SK-N-SH (cell line): Measurements from ENCODE around the gene PHTF1. TPM values are rescaled to one million over a fixed set of nuclear protein-coding genes. Genes with fewer than 3 reads are reported as not detected.

Experiments used
- CTCF ChIA-PET: fragments of 300-600, 350-600 bp; formaldehyde crosslinking; extraction: SDS; loops from one replicate; lab custom pipeline; 2021; lab: Yijun Ruan, JAX
- POLR2A ChIA-PET: fragments of 350-600 bp; sonication (Branson Sonifier 250); formaldehyde crosslinking; extraction: SDS; loops from one replicate; lab custom pipeline; 2020; ENCODE audit warnings: antibody characterized with exemption, inconsistent platforms; lab: Yijun Ruan, JAX
- DNase-seq: peaks from one replicate; pipeline ENCODE4 v3.0.0; 2012
- H2AFZ ChIP-seq: fragments of 200-600 bp; sonication (generic); 2 replicates; pipeline ENCODE4 v1.8.1; 2016; ENCODE audit warnings: antibody characterized with exemption, mild to moderate bottlenecking, low read depth
- H3F3A ChIP-seq: fragments of 200-600 bp; sonication (generic); replicated peaks from 2 replicates; pipeline ENCODE3; 2016; ENCODE audit warnings: antibody characterized with exemption, mild to moderate bottlenecking; ENCODE audit not compliant: insufficient read depth
- H3K27ac ChIP-seq, 2 experiments: fragments of 200-500 bp in 1 of 2; fragments of 200-600 bp in 1 of 2; sonication (Bioruptor generic) in 1 of 2; sonication (generic), shearing (Covaris generic) in 1 of 2; 2 replicates each; pipeline versions ENCODE4 v1.5.1 to v1.6.1; 2014 to 2016; ENCODE audit warnings: low read depth in 2 of 2, inconsistent platforms in 1 of 2, low read length in 1 of 2, mild to moderate bottlenecking in 1 of 2, mixed read lengths in 1 of 2
- H3K27me3 ChIP-seq: fragments of 200-600 bp; sonication (generic), shearing (Covaris generic); 2 replicates; pipeline ENCODE4 v1.6.1; 2016; ENCODE audit warnings: mixed run types; ENCODE audit not compliant: insufficient read depth
- H3K36me3 ChIP-seq, 2 experiments: fragments of 200-500 bp in 1 of 2; fragments of 200-600 bp in 1 of 2; sonication (Bioruptor generic) in 1 of 2; sonication (generic) in 1 of 2; replicated peaks in 1 of 2; 2 replicates each; pipeline versions ENCODE3 to v1.5.1; 2014 to 2016; ENCODE audit warnings: low read length in 1 of 2, mild to moderate bottlenecking in 1 of 2; ENCODE audit not compliant: insufficient read depth in 2 of 2, control insufficient read depth in 1 of 2
- H3K4me1 ChIP-seq, 2 experiments: fragments of 200-500 bp in 1 of 2; fragments of 200-600 bp in 1 of 2; sonication (Bioruptor generic) in 1 of 2; sonication (generic), shearing (Covaris generic) in 1 of 2; 2 replicates each; pipeline versions ENCODE4 v1.5.1 to v1.6.1; 2014 to 2016; ENCODE audit warnings: low read depth in 1 of 2, low read length in 1 of 2, mixed run types in 1 of 2; ENCODE audit not compliant: insufficient read depth in 2 of 2, control insufficient read depth in 1 of 2
- H3K4me2 ChIP-seq: fragments of 200-600 bp; sonication (generic), shearing (Covaris generic); 2 replicates; pipeline ENCODE4 v1.6.1; 2017; ENCODE audit warnings: mixed run types
- H3K4me3 ChIP-seq, 2 experiments: fragments of 200-500 bp in 1 of 2; fragments of 200-600 bp in 1 of 2; sonication (Bioruptor generic) in 1 of 2; sonication (generic), shearing (Covaris generic) in 1 of 2; 2 replicates each; pipeline versions ENCODE4 v1.5.1 to v1.8.1; 2014 to 2016; ENCODE audit warnings: low read depth in 2 of 2, inconsistent platforms in 1 of 2, low read length in 1 of 2, mild to moderate bottlenecking in 1 of 2, mixed read lengths in 1 of 2, moderate library complexity in 1 of 2
- H3K79me2 ChIP-seq: fragments of 200-600 bp; sonication (generic); 2 replicates; pipeline ENCODE4 v1.8.1; 2017; ENCODE audit warnings: mild to moderate bottlenecking; ENCODE audit not compliant: insufficient read depth
- H3K9ac ChIP-seq: fragments of 200-600 bp; sonication (generic); 2 replicates; pipeline ENCODE4 v1.6.1; 2017; ENCODE audit warnings: mixed run types
- H3K9me2 ChIP-seq: fragments of 200-600 bp; sonication (generic); 2 replicates; pipeline ENCODE4 v1.6.1; 2017; ENCODE audit warnings: mixed run types
- H3K9me3 ChIP-seq: fragments of 200-600 bp; sonication (generic); 2 replicates; pipeline ENCODE4 v1.6.1; 2017; ENCODE audit warnings: mixed run types, mild to moderate bottlenecking, moderate library complexity
- H4K20me1 ChIP-seq: fragments of 200-600 bp; sonication (generic); 2 replicates; pipeline ENCODE4 v1.6.1; 2017; ENCODE audit warnings: mild to moderate bottlenecking, mixed run types; ENCODE audit not compliant: insufficient read depth
- CTCF ChIP-seq: fragments of 200-600 bp; sonication (generic); IDR thresholded peaks from 2 replicates; pipeline ENCODE4 v1.6.1; 2017; ENCODE audit warnings: antibody characterized with exemption, mild to moderate bottlenecking, moderate library complexity
- EZH2phosphoT487 ChIP-seq: fragments of 200-600 bp; sonication (generic); IDR thresholded peaks from 2 replicates; pipeline ENCODE4 v1.6.1; 2017; ENCODE audit warnings: low read depth, mixed run types, mild to moderate bottlenecking, antibody characterized with exemption, moderate library complexity, borderline replicate concordance
- GABPA ChIP-seq: IDR thresholded peaks from 2 replicates; pipeline ENCODE4 v1.4.0; 2012; ENCODE audit warnings: low read depth, mild to moderate bottlenecking
- IRF3 ChIP-seq: fragments of 150-350 bp; IDR thresholded peaks from 2 replicates; pipeline ENCODE4 v1.6.1; 2016; ENCODE audit warnings: mild to moderate bottlenecking, low read depth, low read length
- JUND ChIP-seq: IDR thresholded peaks from 2 replicates; pipeline ENCODE4 v1.4.0; 2012
- MEF2A ChIP-seq: IDR thresholded peaks from 2 replicates; pipeline ENCODE4 v1.4.0; 2012; ENCODE audit warnings: low read depth, borderline replicate concordance
- MXI1 ChIP-seq: IDR thresholded peaks from 2 replicates; pipeline ENCODE4 v1.6.1; 2012; ENCODE audit warnings: mild to moderate bottlenecking, low read depth, low read length, improper control_type of control experiment
- NFIC ChIP-seq: IDR thresholded peaks from 2 replicates; pipeline ENCODE4 v1.4.0; 2012; ENCODE audit warnings: borderline replicate concordance
- NRF1 ChIP-seq: IDR thresholded peaks from 2 replicates; pipeline ENCODE4 v1.6.1; 2012; ENCODE audit warnings: low read depth, mild to moderate bottlenecking, low read length
- PBX3 ChIP-seq: IDR thresholded peaks from 2 replicates; pipeline ENCODE4; 2012
- POLR2AphosphoS5 ChIP-seq: IDR thresholded peaks from 2 replicates; pipeline ENCODE4 v1.6.1; 2012; ENCODE audit warnings: low read depth, low read length
- RAD21 ChIP-seq: IDR thresholded peaks from 2 replicates; pipeline ENCODE4 v1.6.1; 2012; ENCODE audit warnings: mild to moderate bottlenecking, low read length
- RCOR1 ChIP-seq: fragments of 150-350 bp; IDR thresholded peaks from 2 replicates; pipeline ENCODE4 v1.6.1; 2017; ENCODE audit warnings: antibody characterized with exemption, low read length
- REST ChIP-seq: IDR thresholded peaks from 2 replicates; pipeline ENCODE4 v1.6.1; 2012; ENCODE audit warnings: mild to moderate bottlenecking, low read depth, low read length, moderate library complexity
- RFX5 ChIP-seq: IDR thresholded peaks from 2 replicates; pipeline ENCODE4 v1.6.1; 2012; ENCODE audit warnings: mild to moderate bottlenecking, improper control_type of control experiment, low read length
- TCF12 ChIP-seq: IDR thresholded peaks from 2 replicates; pipeline ENCODE4 v1.4.0; 2012
- TEAD4 ChIP-seq: IDR thresholded peaks from 2 replicates; pipeline ENCODE4 v1.4.0; 2012; ENCODE audit warnings: mild to moderate bottlenecking, borderline replicate concordance; ENCODE audit not compliant: insufficient read depth
- USF2 ChIP-seq: fragments of 150-350 bp; IDR thresholded peaks from 2 replicates; pipeline ENCODE4 v1.6.1; 2017; ENCODE audit warnings: antibody characterized with exemption, low read length, low read depth, borderline replicate concordance
- whole genome bisulfite sequencing: methylation state at CpG from one replicate; pipeline ENCODE4 v1.1.6; 2017; ENCODE audit warnings: low lambda C conversion rate; 5-methylcytosine and 5-hydroxymethylcytosine counted together
- polyA plus RNA-seq, 3 experiments: library from polyadenylated mRNA; depleted of rRNA; stranded (reverse); fragments of >200 nt; gene quantifications; 2 replicates each; pipeline ENCODE4 v1.2.3, GENCODE V29; 2012

PHTF1 gene
- polyA plus RNA-seq, 1 of the 3 experiments (the other 2 are of a cell fraction), result 10.8 TPM

- no peaks in the 10 kb centered on the region for H3K9me3 ChIP-seq
- POLR2A ChIA-PET, result no interaction called here
- H2AFZ ChIP-seq, result no peak overlapping the region
- no peak overlapping the region for H3K4me3 ChIP-seq
- H4K20me1 ChIP-seq, result peaks cover 21% of the 10 kb centered on the region; the same call in 1 of the 2 replicates
- no peak overlapping the region for H3K9ac ChIP-seq
- peaks cover 6 to 10% of the 10 kb centered on the region in 2 experiments for H3K36me3 ChIP-seq
- no peaks in the 10 kb centered on the region for H3F3A ChIP-seq
- H3K4me2 ChIP-seq, result no peak overlapping the region
- CTCF ChIA-PET, result interaction anchor here (0.8 to 1.1 kb wide), 4 partner anchors 8 to 711 kb away, joined by 3 read pairs; partner anchors contain the start of gene LRIG2
- no peak for TF ChIP-seq PBX3
- TF ChIP-seq NFIC, result no peak
- TF ChIP-seq POLR2AphosphoS5, result no peak
- no peak for TF ChIP-seq MXI1
- TF ChIP-seq TEAD4, result no peak
- TF ChIP-seq RAD21, result no peak
- no peak for TF ChIP-seq REST
- TF ChIP-seq RFX5, result no peak
- no peak for TF ChIP-seq USF2
- no peak for TF ChIP-seq JUND
- TF ChIP-seq IRF3, result no peak
- TF ChIP-seq MEF2A, result no peak
- TF ChIP-seq RCOR1, result no peak
- no peak for TF ChIP-seq TCF12
- TF ChIP-seq GABPA, result no peak
- no peak for TF ChIP-seq CTCF
- no peak for TF ChIP-seq NRF1
- TF ChIP-seq EZH2phosphoT487, result no peak
- 87% methylated on average over 5 of the region's 5 CpGs for WGBS
- H3K27me3 ChIP-seq, result no peaks in the 10 kb centered on the region
- peaks cover 17 to 34% of the 10 kb centered on the region in 2 experiments; a peak in 3 of 4 replicates for H3K4me1 ChIP-seq
- peaks cover 98% of the 10 kb centered on the region for H3K79me2 ChIP-seq
- no peaks in the 10 kb centered on the region for H3K9me2 ChIP-seq
- no peak overlapping the region; a peak in 2 of 4 replicates for H3K27ac ChIP-seq
- DNase-seq, result no peak
Measured at GRCh38 chr1:113784104-113784779, 25.0 kb upstream of the PHTF1 start.
